ENCODE measurements around the gene GPR12.

The GPR12 gene

DNA sequence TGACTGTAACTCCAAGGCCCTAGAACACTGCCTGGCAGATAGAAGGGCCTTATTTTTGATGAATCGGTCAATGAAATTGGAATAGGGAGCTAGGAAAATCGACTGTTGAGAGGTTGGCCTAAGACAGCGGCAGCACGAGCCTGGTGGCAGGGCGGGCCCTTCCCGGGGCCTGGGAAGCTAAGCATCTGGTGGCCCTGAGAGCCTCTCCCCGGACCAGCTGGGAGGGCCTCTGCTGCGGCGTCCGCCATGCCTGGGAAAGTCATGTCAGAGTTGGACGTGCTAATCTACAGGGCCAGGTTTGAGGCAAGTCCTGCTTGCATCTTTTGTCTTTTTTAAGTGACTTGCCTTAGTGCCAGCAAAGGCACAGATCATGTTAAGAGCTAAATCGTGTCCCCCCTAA is 11.2 kb upstream of the GPR12 start:
- Histone ChIP-seq H3K4me3 (ENCODE audit: low read depth, low read length) (no peak overlapping the region), H3K36me3 (ENCODE audit: control insufficient read depth, insufficient read depth, low read length) (no peaks in the 10 kb centered on the region), H3K9me3 (ENCODE audit: control insufficient read depth, insufficient read depth, low read length) (no peaks in the 10 kb centered on the region), H3K9ac (ENCODE audit: low read depth, low read length) (no peak overlapping the region), H3K27me3 (ENCODE audit: control insufficient read depth, insufficient read depth, low read length) (no peaks in the 10 kb centered on the region), H3K27ac (ENCODE audit: low read depth, low read length) (no peak overlapping the region), H3K4me1 (ENCODE audit: control insufficient read depth, insufficient read depth, low read length) (no peaks in the 10 kb centered on the region)

DNA sequence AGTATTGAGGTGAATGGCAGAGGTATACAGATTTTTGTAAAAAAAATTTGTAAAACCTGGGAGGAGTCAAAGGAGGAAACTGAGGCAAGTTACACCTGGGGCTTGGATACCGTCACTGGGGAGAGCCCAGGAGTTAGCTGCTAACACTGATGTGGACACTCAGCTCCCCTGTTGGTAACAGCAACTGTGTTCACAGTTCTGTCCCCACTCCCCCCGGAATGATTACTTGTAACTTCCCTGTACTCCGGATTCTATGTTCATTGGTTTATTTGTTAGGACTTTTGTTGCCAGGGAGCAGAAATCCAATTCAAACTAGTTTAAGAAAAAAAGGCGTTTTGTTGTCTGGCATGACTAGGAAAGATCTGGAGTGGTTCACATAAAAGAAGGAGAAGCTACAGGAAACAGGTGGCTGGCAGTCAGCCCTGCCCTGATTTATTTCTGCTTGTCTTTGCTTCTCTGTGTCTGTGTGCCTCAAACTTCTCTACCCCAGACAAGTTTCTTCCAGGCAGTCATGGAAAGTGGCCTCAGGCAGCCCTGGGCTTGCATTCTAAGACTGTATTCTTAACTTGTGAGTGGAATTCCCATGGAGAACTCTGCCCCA is 2.3 kb upstream of the GPR12 start:
- no peak overlapping the region for H3K4me3 ChIP-seq (ENCODE audit: low read depth, low read length)
- H3K27me3 ChIP-seq (ENCODE audit: control insufficient read depth, insufficient read depth, low read length), result peaks cover 60% of the 10 kb centered on the region
- no peaks in the 10 kb centered on the region for H3K36me3 ChIP-seq (ENCODE audit: control insufficient read depth, insufficient read depth, low read length)
- 0 out of 2 replicates have a peak, but pooled peaks cover 4% of the 10 kb centered on the region for H3K4me1 ChIP-seq (ENCODE audit: control insufficient read depth, insufficient read depth, low read length)
- H3K9ac ChIP-seq (ENCODE audit: low read depth, low read length), result no peak overlapping the region
- no peaks in the 10 kb centered on the region for H3K9me3 ChIP-seq (ENCODE audit: control insufficient read depth, insufficient read depth, low read length)
- no peak overlapping the region for H3K27ac ChIP-seq (ENCODE audit: low read depth, low read length)

DNA sequence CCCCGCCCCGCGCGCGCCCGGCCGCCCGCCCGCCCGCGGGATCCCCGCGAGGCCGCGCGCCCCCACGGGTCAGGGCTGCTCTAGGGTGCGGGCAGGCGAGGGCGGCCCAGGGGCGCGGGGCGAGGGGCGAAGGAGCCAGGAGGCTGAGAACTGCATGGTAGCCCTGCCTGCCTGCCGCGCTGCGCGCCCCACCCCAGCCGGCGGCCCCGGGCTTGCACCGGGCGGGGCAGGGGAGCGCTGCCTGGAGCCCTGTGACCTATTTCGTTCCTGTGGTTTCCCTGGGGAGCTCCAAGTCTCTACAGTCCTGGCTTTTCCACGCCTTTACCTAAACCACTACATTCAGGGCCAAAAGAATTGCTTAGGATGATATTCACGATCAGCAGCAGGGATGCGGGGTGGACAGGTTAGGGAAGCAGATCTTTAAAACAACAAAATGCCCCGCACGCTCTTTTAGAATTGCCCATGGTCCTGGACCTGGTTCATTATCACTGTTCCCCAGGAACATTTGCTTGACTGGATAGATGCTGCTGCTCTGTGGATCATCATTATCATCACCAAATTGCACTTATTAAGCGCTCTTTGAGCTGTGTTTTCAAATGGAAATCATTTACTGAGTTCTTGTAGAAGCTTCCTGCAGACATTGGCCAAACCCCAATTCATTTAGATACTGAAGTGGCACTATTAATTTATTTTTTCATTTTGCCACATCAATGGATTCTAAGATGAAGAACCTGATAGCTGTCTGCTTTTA is 421 bp upstream of the GPR12 start:
- peak overlapping the region; percentile 57 for H3K4me3 ChIP-seq (ENCODE audit: low read depth, low read length)
- H3K36me3 ChIP-seq (ENCODE audit: control insufficient read depth, insufficient read depth, low read length), result no peaks in the 10 kb centered on the region
- peaks cover 73% of the 10 kb centered on the region for H3K27me3 ChIP-seq (ENCODE audit: control insufficient read depth, insufficient read depth, low read length)
- H3K9ac ChIP-seq (ENCODE audit: low read depth, low read length), result no peak overlapping the region
- no peaks in the 10 kb centered on the region for H3K9me3 ChIP-seq (ENCODE audit: control insufficient read depth, insufficient read depth, low read length)
- H3K27ac ChIP-seq (ENCODE audit: low read depth, low read length), result no peak overlapping the region
- 0 out of 2 replicates have a peak, but pooled peaks cover 4% of the 10 kb centered on the region for H3K4me1 ChIP-seq (ENCODE audit: control insufficient read depth, insufficient read depth, low read length)

DNA sequence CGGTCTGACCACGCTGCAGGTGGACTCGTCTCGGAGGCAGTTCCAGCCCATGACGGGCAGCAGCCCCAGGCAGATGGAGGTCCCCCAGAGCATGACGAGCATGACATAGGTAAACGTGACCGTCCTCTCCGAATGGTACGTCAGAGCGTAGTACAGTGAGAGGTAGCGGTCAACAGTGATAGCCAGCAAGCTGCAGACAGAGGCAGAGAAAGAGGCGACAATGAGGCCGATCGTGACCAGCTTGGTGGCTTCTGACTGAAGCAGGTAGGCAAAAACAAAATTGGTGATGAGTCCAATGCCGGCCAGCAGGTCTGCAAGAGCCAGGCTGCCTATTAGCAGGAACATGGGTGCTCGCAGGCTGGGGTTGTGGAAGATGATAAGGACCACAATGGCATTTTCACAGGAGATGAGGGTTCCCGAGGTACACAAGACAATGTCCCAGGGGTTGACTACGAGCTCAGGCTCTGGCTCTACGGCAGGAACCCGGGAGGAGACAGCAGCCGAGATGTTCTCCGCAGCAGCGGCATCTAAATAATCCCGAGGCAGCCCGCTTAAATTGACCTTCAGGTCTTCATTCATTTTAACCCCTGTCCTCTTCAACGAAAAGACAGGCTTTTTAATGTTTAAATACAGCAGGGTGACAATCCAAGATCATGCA is 1.2 kb downstream of the GPR12 start:
- Histone ChIP-seq H3K27ac (ENCODE audit: low read depth, low read length) (no peak overlapping the region), H3K27me3 (ENCODE audit: control insufficient read depth, insufficient read depth, low read length) (peaks cover 73% of the 10 kb centered on the region), H3K9ac (ENCODE audit: low read depth, low read length) (no peak overlapping the region), H3K36me3 (ENCODE audit: control insufficient read depth, insufficient read depth, low read length) (no peaks in the 10 kb centered on the region), H3K9me3 (ENCODE audit: control insufficient read depth, insufficient read depth, low read length) (no peaks in the 10 kb centered on the region), H3K4me3 (ENCODE audit: low read depth, low read length) (peak overlapping the region; percentile 56), H3K4me1 (ENCODE audit: control insufficient read depth, insufficient read depth, low read length) (0 out of 2 replicates have a peak, but pooled peaks cover 4% of the 10 kb centered on the region)

DNA sequence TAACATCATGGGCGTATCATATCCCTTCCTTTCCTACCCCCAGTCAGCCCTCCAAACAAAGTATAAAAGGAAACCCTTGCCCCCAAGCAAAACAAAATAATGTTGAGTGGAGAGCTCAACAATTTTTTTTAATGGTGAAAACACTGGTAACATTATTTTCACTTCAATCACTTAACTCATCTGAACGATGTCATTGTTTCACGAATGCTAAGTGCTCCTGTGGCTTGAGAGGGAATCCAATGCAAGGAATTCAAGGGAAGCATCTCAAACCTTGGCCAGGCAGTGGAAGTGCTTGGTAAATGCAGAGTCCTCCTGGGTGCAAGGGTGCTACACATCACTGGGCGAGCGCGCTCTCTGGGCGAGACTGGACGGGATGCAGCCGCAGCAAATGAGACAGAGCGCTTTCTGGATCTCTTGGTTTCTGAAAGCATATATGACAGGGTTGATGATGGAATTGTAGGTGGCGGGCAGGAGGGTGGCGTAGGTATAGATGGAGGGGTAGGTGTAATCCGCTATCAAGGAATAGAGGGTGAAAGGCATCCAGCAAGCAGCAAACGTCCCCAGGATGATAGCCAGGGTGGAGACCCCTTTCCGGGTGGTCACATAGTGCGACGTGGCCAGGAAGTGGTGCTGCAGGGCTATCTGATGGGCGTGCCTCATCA is 2.0 kb downstream of the GPR12 start:
- Histone ChIP-seq H3K27me3 (ENCODE audit: control insufficient read depth, insufficient read depth, low read length) (peaks cover 69% of the 10 kb centered on the region), H3K27ac (ENCODE audit: low read depth, low read length) (no peak overlapping the region), H3K9me3 (ENCODE audit: control insufficient read depth, insufficient read depth, low read length) (no peaks in the 10 kb centered on the region), H3K4me1 (ENCODE audit: control insufficient read depth, insufficient read depth, low read length) (0 out of 2 replicates have a peak, but pooled peaks cover 4% of the 10 kb centered on the region), H3K4me3 (ENCODE audit: low read depth, low read length) (no peak overlapping the region), H3K36me3 (ENCODE audit: control insufficient read depth, insufficient read depth, low read length) (no peaks in the 10 kb centered on the region), H3K9ac (ENCODE audit: low read depth, low read length) (no peak overlapping the region)

DNA sequence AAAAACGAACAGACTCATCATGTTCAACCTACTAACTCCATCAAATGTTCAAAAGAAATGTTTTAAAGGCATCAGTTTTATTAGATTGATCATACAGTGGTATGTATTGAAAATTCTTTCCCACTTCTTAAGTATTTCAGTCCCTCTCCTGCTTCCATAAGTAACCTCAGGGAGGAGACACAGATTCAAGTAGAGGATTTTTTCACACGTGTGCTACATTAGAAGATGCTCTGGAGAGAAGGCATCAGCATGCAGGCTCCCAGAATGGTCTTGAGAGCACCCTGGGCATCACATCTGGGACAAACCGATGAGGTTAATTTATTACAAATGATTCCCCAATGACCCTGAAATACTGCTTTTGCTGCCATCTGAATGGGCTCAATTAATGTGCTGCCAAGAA is 3.6 kb downstream of the GPR12 start:
- H3K36me3 ChIP-seq (ENCODE audit: control insufficient read depth, insufficient read depth, low read length), result no peaks in the 10 kb centered on the region
- no peaks in the 10 kb centered on the region for H3K9me3 ChIP-seq (ENCODE audit: control insufficient read depth, insufficient read depth, low read length)
- 0 out of 2 replicates have a peak, but pooled peaks cover 4% of the 10 kb centered on the region for H3K4me1 ChIP-seq (ENCODE audit: control insufficient read depth, insufficient read depth, low read length)
- peaks cover 52% of the 10 kb centered on the region for H3K27me3 ChIP-seq (ENCODE audit: control insufficient read depth, insufficient read depth, low read length)
- H3K27ac ChIP-seq (ENCODE audit: low read depth, low read length), result no peak overlapping the region
- H3K4me3 ChIP-seq (ENCODE audit: low read depth, low read length), result no peak overlapping the region
- no peak overlapping the region for H3K9ac ChIP-seq (ENCODE audit: low read depth, low read length)

DNA sequence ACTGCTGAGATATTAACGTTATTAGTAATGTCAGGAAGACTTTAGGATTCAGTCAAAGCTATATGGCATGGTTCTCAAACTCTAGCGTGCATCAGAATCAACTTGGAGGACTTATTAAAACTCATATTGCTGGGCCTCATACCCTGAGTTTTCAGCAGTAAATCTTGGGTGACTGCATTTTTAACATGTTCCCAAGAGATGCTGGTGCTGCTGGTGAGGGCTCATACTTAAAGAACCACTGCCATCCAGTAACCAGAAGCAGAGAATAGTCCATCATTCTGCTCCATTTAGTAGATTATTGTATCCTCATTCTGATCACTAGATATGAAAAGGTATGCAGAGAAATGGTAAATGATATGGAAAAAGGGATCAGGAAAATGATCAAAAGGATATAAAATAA is 7.9 kb downstream of the GPR12 start:
- no peaks in the 10 kb centered on the region for H3K4me1 ChIP-seq (ENCODE audit: control insufficient read depth, insufficient read depth, low read length)
- no peak overlapping the region for H3K4me3 ChIP-seq (ENCODE audit: low read depth, low read length)
- H3K9me3 ChIP-seq (ENCODE audit: control insufficient read depth, insufficient read depth, low read length), result no peaks in the 10 kb centered on the region
- no peak overlapping the region for H3K9ac ChIP-seq (ENCODE audit: low read depth, low read length)
- peaks cover 11% of the 10 kb centered on the region for H3K27me3 ChIP-seq (ENCODE audit: control insufficient read depth, insufficient read depth, low read length)
- no peaks in the 10 kb centered on the region for H3K36me3 ChIP-seq (ENCODE audit: control insufficient read depth, insufficient read depth, low read length)
- no peak overlapping the region for H3K27ac ChIP-seq (ENCODE audit: low read depth, low read length)

DNA sequence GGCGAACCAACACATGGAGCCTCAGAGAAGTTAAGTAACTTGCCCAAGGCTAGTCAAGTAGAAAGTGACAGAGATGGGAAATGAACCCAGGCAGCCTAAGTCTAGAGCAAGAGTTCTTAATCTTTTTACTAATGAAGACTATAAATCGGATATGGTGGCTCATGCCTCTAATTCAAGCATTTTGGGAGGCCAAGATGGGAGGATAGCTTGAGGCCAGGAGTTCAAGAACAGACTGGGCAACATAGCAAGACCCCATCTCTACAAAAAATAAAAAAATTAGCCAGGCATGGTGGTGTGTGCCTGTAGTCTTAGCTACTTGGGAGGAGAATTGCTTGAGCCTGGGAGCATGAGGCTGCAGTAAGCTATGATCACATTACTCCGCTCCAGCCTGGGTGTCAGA is 10.7 kb downstream of the GPR12 start:
- H3K9me3 ChIP-seq (ENCODE audit: control insufficient read depth, insufficient read depth, low read length), result no peaks in the 10 kb centered on the region
- no peak overlapping the region for H3K27ac ChIP-seq (ENCODE audit: low read depth, low read length)
- H3K9ac ChIP-seq (ENCODE audit: low read depth, low read length), result no peak overlapping the region
- no peaks in the 10 kb centered on the region for H3K36me3 ChIP-seq (ENCODE audit: control insufficient read depth, insufficient read depth, low read length)
- H3K4me3 ChIP-seq (ENCODE audit: low read depth, low read length), result no peak overlapping the region
- no peaks in the 10 kb centered on the region for H3K4me1 ChIP-seq (ENCODE audit: control insufficient read depth, insufficient read depth, low read length)
- peaks cover 1% of the 10 kb centered on the region; the same call in 1 of the 2 replicates for H3K27me3 ChIP-seq (ENCODE audit: control insufficient read depth, insufficient read depth, low read length)

DNA sequence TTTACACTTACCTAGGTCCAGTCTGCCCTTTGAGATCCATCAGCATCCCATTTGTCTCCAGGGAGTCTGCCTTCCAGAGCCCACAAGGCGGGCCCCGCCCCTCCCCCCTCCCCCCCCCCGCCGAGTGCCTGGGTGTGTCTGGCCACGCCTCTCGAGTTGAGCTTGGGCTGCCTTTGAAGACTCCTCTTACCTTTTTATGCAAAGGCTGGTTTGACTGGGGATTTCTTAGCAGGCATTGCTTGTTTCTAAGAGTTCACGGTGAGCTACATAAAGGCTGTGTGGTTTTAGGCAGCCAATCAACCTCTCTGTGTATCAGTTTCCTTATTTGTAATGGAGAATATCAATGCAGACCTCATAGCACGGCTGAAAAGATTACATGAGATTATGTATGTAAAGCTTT is 11.3 kb downstream of the GPR12 start:
- H3K27me3 ChIP-seq (ENCODE audit: control insufficient read depth, insufficient read depth, low read length), result peaks cover 7% of the 10 kb centered on the region; the same call in 1 of the 2 replicates
- H3K27ac ChIP-seq (ENCODE audit: low read depth, low read length), result no peak overlapping the region
- no peak overlapping the region for H3K4me3 ChIP-seq (ENCODE audit: low read depth, low read length)
- H3K4me1 ChIP-seq (ENCODE audit: control insufficient read depth, insufficient read depth, low read length), result no peaks in the 10 kb centered on the region
- H3K36me3 ChIP-seq (ENCODE audit: control insufficient read depth, insufficient read depth, low read length), result no peaks in the 10 kb centered on the region
- H3K9ac ChIP-seq (ENCODE audit: low read depth, low read length), result no peak overlapping the region
- H3K9me3 ChIP-seq (ENCODE audit: control insufficient read depth, insufficient read depth, low read length), result no peaks in the 10 kb centered on the region

DNA sequence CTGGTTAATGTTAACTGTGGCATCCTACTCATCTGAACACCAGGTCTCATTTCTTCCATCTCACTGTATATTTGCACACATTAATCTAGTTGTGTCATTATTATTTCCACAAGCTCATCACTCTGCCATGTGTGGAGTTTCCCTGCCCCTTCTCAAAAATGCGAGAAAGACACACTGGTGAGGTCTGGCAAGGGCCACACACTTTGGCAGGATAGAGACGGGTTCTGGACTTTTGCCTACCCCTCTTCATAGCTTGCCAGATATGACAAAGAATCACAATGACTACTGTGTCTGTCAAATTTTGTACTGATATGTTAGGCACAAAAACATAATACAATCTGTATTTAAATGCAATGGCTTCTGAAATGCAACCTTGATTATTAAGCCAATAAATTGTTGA is 12.9 kb downstream of the GPR12 start:
- H3K36me3 ChIP-seq (ENCODE audit: control insufficient read depth, insufficient read depth, low read length), result no peaks in the 10 kb centered on the region
- peaks cover 19% of the 10 kb centered on the region for H3K27me3 ChIP-seq (ENCODE audit: control insufficient read depth, insufficient read depth, low read length)

More for the DNA sequence above, 12.9 kb downstream of the GPR12 start:
- peaks cover 12% of the 10 kb centered on the region for H3K4me1 ChIP-seq (ENCODE audit: control insufficient read depth, insufficient read depth, low read length)
- no peak overlapping the region for H3K4me3 ChIP-seq (ENCODE audit: low read depth, low read length)
- no peak overlapping the region for H3K27ac ChIP-seq (ENCODE audit: low read depth, low read length)
- no peaks in the 10 kb centered on the region for H3K9me3 ChIP-seq (ENCODE audit: control insufficient read depth, insufficient read depth, low read length)
- H3K9ac ChIP-seq (ENCODE audit: low read depth, low read length), result no peak overlapping the region

Measured in HUES48 (cell line).